Activated naive CD4-positive, alpha-beta T cell treated with anti-CD3 and anti-CD28 coated beads, Interleukin-2, amount 50 U/mL, for 24 hours (primary cell): ENCODE results near the gene SMCR8.
"Not testable (repeated sequence)": the region's sequence is repeated elsewhere in the genome, so short reads cannot be mapped to it uniquely, and the experiment has no call there.

ENCODE experiments used
- H3K27ac Mint-ChIP-seq: one replicate; pipeline ENCODE4 v1.8.0; 2021; ENCODE audit warnings: mild to moderate bottlenecking, mixed read lengths
- H3K27me3 Mint-ChIP-seq: one replicate; pipeline ENCODE4 v1.8.0; 2021; ENCODE audit warnings: mixed read lengths
- H3K36me3 Mint-ChIP-seq: one replicate; pipeline ENCODE4 v1.8.0; 2021; ENCODE audit warnings: mixed read lengths
- H3K4me1 Mint-ChIP-seq: one replicate; pipeline ENCODE4 v1.8.0; 2021; ENCODE audit warnings: mixed read lengths
- H3K4me3 Mint-ChIP-seq: one replicate; pipeline ENCODE4 v1.8.0; 2021; ENCODE audit warnings: mild to moderate bottlenecking, mixed read lengths
- H3K9me3 Mint-ChIP-seq: one replicate; pipeline ENCODE4 v1.8.0; 2021; ENCODE audit warnings: mixed read lengths

The SMCR8 gene

DNA sequence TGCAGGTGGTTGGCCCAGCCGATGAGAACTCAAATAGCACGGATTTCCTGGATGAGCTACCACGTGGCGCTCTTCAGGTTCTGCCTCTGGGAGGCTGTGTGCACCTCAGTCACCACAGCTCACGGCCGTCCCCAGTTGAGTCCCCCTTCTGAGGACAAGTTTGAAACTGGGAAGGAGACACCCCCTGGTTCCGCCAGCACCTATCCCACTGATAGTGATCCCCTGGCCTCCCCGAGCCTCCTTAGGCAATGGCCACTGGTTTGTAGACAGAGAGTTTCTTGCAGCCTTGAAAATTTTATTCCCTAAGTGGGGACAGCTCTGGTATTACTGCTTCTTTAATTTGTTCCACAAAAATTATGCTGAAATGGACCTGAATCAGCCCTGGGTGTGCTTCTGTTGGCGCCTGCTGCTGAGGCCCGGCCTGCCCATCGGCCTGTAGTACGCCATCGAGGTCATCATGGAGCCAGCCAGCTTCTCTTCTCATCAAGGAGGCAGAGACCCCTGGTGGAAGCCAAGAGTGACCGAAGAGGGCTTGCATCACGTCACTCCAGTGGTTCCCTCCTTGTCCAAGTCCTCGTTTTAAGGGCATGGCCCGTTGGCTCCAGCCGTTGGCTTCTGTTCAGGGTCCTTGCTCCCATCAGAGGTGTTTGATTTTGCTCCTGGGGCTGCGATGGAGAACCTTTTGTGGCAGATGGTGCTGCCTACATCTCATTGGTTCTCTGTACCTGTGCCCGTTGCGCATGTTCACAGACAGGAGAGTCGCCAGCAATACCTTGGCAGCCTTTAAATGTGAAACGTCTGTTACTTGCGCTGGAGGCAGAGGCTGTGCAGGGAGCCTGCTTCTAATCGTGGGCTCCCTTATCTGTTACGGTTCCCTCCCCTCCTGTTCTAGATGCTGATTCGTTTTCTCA lies 9.3 kb downstream of the SMCR8 start:
- H3K27me3 Mint-ChIP-seq, result no peaks in the 10 kb centered on the region
- no peak overlapping the region for H3K4me3 Mint-ChIP-seq
- H3K36me3 Mint-ChIP-seq, result no peaks in the 10 kb centered on the region
- no peaks in the 10 kb centered on the region for H3K9me3 Mint-ChIP-seq
- H3K27ac Mint-ChIP-seq, result no peak overlapping the region
- H3K4me1 Mint-ChIP-seq, result peaks cover 37% of the 10 kb centered on the region

DNA sequence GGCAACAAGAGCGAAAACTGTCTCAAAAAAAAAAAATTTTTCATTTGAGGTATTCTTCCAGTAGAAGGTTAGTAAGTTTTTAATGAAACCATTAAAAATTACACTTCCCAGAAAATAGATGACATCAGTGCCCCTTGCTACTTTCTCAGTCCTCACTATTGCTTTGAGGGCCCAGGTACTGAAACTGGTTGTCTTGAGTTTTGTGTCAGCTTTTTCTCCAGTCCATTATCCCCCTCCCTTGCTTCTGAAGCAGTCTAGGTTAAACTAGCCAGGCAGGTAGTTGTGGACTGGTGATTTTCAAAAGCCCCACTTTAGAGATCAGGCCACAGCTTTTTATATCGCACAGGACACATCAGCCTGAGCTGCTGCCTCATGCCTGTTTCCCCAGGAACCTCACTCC lies 10.9 kb downstream of the SMCR8 start:
- Mint-ChIP-seq H3K9me3 (no peaks in the 10 kb centered on the region), H3K27ac (no peak overlapping the region), H3K4me1 (peaks cover 21% of the 10 kb centered on the region), H3K27me3 (no peaks in the 10 kb centered on the region), H3K4me3 (no peak overlapping the region), H3K36me3 (no peaks in the 10 kb centered on the region)

DNA sequence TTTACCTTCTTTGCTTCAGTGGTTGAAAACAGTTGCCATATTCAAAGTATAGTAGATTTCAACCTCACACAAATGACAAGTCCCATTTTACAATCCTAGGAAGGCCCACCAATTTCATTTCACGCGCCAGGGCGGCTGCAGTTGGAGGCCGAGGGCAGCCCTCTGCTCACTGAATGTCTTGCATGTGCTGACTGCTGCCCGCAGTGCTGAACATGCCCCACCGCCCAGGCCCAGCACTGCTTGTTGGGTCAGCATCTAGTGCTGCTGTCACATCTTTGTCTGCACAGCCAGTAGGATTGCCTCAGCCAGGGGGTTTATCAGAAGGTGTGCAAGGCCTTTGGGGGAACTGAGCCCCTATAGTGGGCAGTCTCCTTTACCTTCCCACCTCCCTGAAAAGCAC lies 11.5 kb downstream of the SMCR8 start:
- H3K4me3 Mint-ChIP-seq, result no peak overlapping the region
- no peaks in the 10 kb centered on the region for H3K27me3 Mint-ChIP-seq
- peaks cover 21% of the 10 kb centered on the region for H3K4me1 Mint-ChIP-seq
- peak overlapping the region; percentile 12 for H3K27ac Mint-ChIP-seq
- no peaks in the 10 kb centered on the region for H3K36me3 Mint-ChIP-seq
- no peaks in the 10 kb centered on the region for H3K9me3 Mint-ChIP-seq

DNA sequence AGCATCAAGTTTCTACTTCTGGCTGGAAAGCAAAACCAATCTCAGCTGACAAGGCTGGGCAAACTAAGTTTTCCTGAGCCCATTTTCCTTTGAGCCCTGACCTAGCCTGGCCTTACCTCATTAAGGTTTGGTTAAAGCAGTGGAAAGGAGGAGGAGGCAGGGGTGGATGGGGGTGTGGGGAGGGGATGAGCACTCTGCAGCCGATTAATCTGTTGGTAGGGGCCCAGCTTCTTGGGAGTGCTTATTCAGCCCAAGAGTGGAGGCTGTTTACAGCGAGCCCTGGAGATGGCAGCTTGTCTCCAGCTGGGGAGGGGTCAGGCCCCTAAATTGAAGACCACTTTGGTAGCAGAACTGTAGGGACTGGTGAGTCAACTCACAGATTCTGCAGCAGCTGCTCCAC lies 12.0 kb downstream of the SMCR8 start:
- peaks cover 22% of the 10 kb centered on the region for H3K4me1 Mint-ChIP-seq

DNA sequence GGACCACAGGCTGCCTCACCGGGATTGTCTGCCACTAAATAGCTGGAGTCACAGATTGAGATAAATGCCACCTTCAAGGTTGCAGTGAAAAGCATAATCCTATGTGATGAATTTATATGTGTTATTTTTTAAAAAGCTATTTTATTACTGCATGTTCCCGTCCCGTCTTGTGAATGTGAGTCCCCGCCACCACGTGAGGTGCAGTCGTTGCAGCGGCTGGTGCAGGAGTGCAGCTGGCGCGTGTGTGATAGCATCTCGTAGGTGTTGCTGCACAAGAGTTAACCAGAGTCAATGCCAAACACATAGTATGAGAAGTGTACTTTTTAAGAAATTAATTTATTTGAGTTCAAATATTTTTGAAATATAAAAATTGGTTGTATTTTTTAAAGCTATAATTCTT lies 12.5 kb downstream of the SMCR8 start:
- peaks cover 2% of the 10 kb centered on the region for H3K36me3 Mint-ChIP-seq
- H3K27me3 Mint-ChIP-seq, result no peaks in the 10 kb centered on the region
- H3K27ac Mint-ChIP-seq, result no peak overlapping the region
- peaks cover 20% of the 10 kb centered on the region for H3K4me1 Mint-ChIP-seq
- H3K9me3 Mint-ChIP-seq, result no peaks in the 10 kb centered on the region
- no peak overlapping the region for H3K4me3 Mint-ChIP-seq

More for the DNA sequence above, 12.0 kb downstream of the SMCR8 start:
- no peaks in the 10 kb centered on the region for H3K36me3 Mint-ChIP-seq
- no peaks in the 10 kb centered on the region for H3K9me3 Mint-ChIP-seq
- H3K4me3 Mint-ChIP-seq, result no peak overlapping the region
- H3K27ac Mint-ChIP-seq, result no peak overlapping the region
- no peaks in the 10 kb centered on the region for H3K27me3 Mint-ChIP-seq

DNA sequence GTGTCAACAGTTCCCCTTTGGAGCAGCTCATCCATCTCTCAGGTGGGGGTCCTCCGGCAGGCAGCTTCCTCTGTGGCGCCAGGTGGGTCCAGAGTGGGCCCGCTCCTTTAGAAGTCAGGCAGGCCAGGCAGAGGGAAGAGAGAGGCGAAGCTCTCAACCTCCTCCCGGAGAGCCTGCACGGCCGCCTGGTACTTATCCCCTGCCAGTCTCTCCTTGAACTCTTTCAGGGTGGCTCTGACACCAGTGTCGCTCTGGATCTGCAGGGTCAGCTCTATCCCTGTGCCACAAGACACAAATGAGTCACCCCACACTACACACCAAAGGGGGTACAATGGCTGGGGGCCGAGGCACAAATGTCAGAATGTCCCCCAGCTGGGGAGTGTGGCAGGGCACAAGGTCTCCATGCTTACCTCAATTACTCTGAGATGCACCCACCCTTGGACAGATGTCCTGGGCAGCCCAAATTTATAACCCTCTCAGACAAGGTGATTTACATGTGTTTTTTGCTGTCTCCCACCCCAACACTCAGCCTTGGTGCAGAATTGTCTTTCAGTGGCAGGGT lies 13.6 kb downstream of the SMCR8 start:
- Mint-ChIP-seq H3K27me3 (no peaks in the 10 kb centered on the region), H3K36me3 (peaks cover 2% of the 10 kb centered on the region), H3K9me3 (no peaks in the 10 kb centered on the region), H3K4me1 (peaks cover 18% of the 10 kb centered on the region), H3K27ac (no peak overlapping the region), H3K4me3 (no peak overlapping the region)

DNA sequence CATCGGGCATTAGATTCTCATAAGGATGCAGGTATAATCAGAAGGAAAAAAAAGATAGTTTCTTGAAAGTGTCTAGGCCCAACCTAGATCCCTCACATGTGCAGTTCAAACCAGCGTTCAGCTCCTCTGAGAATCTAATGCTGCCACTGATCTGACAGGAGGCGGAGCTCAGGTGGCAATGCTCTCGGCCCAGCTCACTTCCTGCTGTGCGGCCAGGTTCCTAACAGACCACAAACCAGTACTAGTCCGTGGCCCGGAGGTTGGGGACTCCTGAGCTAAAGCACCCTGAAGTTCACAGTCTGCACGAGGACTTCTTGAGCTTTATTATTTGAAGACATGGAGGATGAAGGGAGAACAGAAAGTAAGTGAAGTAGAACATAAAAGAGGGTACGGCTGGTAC lies 16.8 kb downstream of the SMCR8 start:
- peaks cover 3% of the 10 kb centered on the region for H3K36me3 Mint-ChIP-seq
- H3K4me3 Mint-ChIP-seq, result no peak overlapping the region
- no peaks in the 10 kb centered on the region for H3K9me3 Mint-ChIP-seq
- peak overlapping the region; percentile 68 for H3K27ac Mint-ChIP-seq
- no peaks in the 10 kb centered on the region for H3K27me3 Mint-ChIP-seq
- H3K4me1 Mint-ChIP-seq, result peaks cover 8% of the 10 kb centered on the region

DNA sequence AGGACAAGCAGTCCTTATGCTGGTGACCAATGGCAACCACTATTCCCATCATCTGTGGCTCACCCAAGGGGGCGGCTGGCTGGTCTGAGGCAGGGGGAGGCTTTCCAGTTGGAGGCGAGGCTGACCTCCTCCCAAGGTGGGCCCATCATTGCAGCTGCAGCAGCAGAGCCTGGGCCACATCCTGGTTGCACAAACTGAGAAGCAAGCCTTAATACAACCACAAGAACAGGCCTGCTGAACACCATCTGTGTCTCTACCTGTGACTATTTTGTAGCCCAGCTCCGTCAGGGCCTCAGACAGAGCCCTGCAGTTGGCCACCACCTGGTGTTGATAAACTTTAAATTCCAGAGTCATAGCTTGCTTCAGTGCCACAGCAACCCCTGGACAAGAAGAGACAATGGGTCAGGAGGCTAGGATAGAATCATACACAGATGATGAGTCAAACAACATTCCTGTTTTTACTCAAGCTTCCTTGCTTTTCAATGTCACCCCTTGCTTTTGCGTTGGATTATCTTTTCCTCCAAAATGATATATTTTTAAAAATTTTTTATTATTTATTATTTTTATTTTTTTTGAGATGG lies 17.9 kb downstream of the SMCR8 start:
- H3K27ac Mint-ChIP-seq, result no peak overlapping the region
- peaks cover 6% of the 10 kb centered on the region for H3K36me3 Mint-ChIP-seq
- H3K4me1 Mint-ChIP-seq, result peaks cover 8% of the 10 kb centered on the region
- H3K27me3 Mint-ChIP-seq, result no peaks in the 10 kb centered on the region
- no peak overlapping the region for H3K4me3 Mint-ChIP-seq
- no peaks in the 10 kb centered on the region for H3K9me3 Mint-ChIP-seq

DNA sequence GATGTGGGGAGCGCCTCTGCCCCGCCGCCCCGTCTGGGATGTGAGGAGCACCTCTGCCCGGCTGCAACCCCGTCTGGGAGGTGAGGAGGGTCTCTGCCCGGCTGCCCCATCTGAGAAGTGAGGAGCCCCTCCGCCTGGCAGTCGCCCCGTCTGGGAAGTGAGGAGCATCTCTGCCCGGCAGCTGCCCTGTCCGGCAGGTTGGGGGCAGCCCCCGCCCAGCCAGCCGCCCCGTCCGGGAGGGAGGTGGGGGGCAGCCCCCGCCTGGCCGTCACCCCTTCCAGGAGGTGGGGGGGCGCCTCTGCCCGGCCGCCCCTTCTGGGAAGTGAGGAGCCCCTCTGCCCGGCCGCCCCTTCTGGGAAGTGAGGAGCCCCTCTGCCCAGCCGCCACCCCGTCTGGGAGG lies 23.1 kb downstream of the SMCR8 start:
- H3K4me3 Mint-ChIP-seq, H3K27ac Mint-ChIP-seq, H3K36me3 Mint-ChIP-seq, H3K4me1 Mint-ChIP-seq, H3K9me3 Mint-ChIP-seq, H3K27me3 Mint-ChIP-seq: not testable (repeated sequence)

DNA sequence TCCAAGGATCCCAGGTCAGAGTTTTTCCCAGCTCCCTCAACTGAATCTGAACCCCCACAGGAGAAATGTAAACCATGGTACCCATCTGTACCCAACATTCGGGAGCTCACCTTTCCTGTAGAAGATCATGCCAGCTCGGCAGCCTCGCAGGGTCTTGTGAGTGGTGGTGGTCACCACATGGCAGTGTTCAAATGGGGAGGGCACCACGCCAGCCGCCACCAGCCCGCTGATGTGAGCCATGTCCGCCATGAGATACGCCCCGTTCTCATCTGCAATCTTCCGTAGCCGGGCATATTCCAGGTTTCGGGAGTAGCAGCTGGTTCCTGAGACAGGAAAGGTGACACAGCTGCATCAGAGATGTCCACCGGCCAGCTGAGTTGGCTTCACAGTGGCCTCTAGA lies 24.8 kb downstream of the SMCR8 start:
- Mint-ChIP-seq H3K27ac (no peak overlapping the region), H3K9me3 (no peaks in the 10 kb centered on the region), H3K36me3 (peaks cover 7% of the 10 kb centered on the region), H3K4me3 (no peak overlapping the region), H3K4me1 (no peaks in the 10 kb centered on the region), H3K27me3 (no peaks in the 10 kb centered on the region)

DNA sequence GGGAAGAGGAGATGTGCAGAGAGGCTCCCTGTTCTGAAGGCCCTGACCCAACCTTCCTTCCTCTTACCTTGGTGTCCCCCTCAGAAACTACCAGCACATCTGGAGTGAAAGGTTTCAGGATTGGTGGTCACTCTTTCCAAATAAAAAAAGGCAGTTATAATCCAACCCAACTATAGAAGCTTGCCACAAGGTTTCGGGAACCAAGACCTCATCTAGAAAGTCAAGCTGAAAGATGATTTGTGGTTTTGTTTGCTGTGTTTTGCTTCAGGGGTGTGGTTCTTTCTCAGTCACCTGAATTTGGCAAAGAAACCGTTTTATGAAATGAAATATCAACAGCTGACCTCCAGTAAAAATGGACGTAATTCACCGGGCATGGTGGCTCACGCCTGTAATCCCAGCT lies 28.9 kb downstream of the SMCR8 start:
- Mint-ChIP-seq H3K9me3 (no peaks in the 10 kb centered on the region), H3K4me3 (no peak overlapping the region), H3K4me1 (no peaks in the 10 kb centered on the region), H3K27me3 (no peaks in the 10 kb centered on the region), H3K27ac (no peak overlapping the region), H3K36me3 (peaks cover 4% of the 10 kb centered on the region)

DNA sequence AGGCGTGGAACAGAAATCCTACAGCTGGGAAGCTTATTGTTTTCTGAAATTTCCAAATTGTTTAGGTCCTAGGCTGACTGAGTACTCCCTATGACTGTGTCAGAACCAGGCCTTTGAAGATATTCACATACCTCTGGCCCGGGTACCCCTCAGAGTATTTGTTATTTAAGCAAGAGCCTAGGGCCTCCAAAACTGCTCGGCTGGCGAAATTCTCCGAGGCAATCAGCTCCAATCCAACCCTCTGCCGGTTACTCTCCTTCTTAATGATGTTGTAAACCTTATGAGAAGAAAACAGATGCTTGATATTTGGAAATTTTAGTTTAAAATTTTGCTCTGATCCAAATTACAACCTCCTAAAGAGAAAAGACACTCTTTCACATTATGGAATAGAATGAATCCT lies 38.4 kb downstream of the SMCR8 start:
- H3K36me3 Mint-ChIP-seq, result peaks cover 3% of the 10 kb centered on the region
- H3K4me3 Mint-ChIP-seq, result no peak overlapping the region
- H3K27ac Mint-ChIP-seq, result no peak overlapping the region
- H3K4me1 Mint-ChIP-seq, result no peaks in the 10 kb centered on the region
- no peaks in the 10 kb centered on the region for H3K27me3 Mint-ChIP-seq
- H3K9me3 Mint-ChIP-seq, result no peaks in the 10 kb centered on the region

DNA sequence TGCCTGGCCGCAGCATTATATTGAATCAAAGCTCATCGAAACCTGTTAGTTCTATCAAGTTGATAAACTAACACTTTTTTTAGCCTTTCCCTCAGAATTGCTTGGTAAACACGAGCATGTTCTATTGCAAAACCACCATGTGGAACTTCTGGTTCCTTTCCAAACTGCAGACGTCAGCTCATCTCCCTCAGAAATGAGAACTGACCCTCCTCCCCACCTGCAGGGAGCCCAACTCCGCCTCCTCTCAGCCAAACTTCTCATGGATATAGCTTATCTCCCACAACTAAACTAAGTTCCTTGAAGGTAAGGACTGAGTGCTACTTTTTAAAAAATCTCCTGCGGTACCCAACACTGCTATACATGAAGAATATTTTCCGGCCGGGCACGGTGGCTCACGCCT lies 41.5 kb downstream of the SMCR8 start:
- H3K9me3 Mint-ChIP-seq, result no peaks in the 10 kb centered on the region
- no peak overlapping the region for H3K4me3 Mint-ChIP-seq
- H3K36me3 Mint-ChIP-seq, result peaks cover 3% of the 10 kb centered on the region
- H3K27ac Mint-ChIP-seq, result no peak overlapping the region
- no peaks in the 10 kb centered on the region for H3K4me1 Mint-ChIP-seq
- H3K27me3 Mint-ChIP-seq, result no peaks in the 10 kb centered on the region

DNA sequence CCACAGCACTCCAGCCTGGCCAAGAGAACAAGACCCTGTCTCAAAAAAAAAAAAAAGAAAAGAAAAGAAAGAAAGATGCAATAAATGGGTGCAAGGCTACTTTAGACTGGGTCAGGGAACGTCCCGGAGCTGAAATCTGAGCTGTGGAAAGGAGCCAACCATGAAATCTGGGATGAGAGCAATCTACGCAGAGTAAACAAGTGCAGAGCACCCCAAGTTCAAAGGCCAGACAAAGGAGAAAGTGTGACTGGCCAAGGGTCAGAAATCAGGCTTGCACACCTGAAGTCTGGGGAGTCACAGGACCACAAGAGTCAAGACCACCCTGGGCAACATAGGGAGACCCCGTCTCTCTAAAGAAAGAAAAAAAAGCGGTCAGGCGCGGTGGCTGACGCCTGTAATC lies 45.4 kb downstream of the SMCR8 start:
- H3K9me3 Mint-ChIP-seq, result no peaks in the 10 kb centered on the region
- H3K27me3 Mint-ChIP-seq, result no peaks in the 10 kb centered on the region
- H3K36me3 Mint-ChIP-seq, result no peaks in the 10 kb centered on the region
- H3K4me1 Mint-ChIP-seq, result peaks cover 13% of the 10 kb centered on the region
- no peak overlapping the region for H3K27ac Mint-ChIP-seq
- no peak overlapping the region for H3K4me3 Mint-ChIP-seq

DNA sequence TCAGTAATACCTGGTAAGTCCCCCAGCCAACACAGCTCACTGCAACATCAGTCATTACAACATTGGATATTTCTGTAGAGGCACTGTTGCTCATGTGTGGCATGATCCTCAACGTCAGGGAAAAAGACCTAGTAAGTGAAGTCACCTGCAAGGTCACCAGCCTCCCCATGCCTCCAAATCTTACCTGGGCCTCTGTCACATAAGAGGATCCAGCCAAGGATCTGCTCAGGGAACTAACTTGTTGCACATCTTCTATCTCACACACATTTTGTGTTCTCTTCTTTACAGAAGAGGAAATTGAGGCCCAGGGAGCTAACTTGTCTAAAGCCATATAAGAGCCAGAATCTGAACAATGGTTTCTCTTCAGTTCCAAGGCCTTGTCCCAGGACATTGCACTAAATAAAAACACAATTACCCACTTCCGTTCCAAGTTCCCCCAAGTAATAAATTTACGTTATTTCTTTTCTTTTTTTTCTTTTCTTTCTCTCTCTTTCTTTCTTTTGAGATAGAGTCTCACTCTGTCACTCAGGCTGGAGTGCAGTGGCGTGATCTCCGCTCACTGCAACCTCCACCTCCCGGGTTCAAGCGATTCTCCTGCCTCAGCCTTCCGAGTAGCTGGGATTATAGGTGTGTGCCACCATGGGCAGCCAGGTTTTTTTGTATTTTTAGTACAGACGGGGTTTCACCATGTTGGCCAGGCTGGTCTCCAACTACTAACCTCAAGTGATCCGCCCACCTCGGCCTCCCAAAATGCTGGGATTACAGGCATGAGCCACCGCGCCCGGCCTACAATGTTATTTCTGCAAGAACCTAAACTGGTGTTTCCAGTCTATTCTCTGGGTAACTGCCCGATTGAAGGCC lies 47.0 kb downstream of the SMCR8 start:
- Mint-ChIP-seq H3K9me3 (no peaks in the 10 kb centered on the region), H3K36me3 (no peaks in the 10 kb centered on the region), H3K4me3 (peak overlapping the region; percentile 93), H3K4me1 (peaks cover 13% of the 10 kb centered on the region), H3K27ac (peak overlapping the region; percentile 46), H3K27me3 (no peaks in the 10 kb centered on the region)
